OCI-LY1 (cell line): ENCODE results near the gene CFAP74.

Source experiments
- CTCF ChIP-seq: fragments of 200-600 bp; sonication (generic), shearing (Covaris generic); IDR thresholded peaks from 2 replicates; pipeline ENCODE4 v1.5.1; 2017; ENCODE audit warnings: mild to moderate bottlenecking, antibody characterized with exemption, low read length, moderate library complexity, mixed read lengths
- EZH2 ChIP-seq: fragments of 200-600 bp; sonication (generic), shearing (Covaris generic); IDR thresholded peaks from 2 replicates; pipeline ENCODE4 v1.8.0; 2017; ENCODE audit warnings: borderline replicate concordance, mixed run types, mild to moderate bottlenecking, antibody characterized with exemption, low read length, moderate library complexity, mixed read lengths

GRCh38 chr1:1900883-1901640 is 102.5 kb downstream of the CFAP74 start:
- TF ChIP-seq CTCF (no peak), EZH2 (no peak)
